ENCODE results near the gene TK2.
"Not testable (repeated sequence)": the region's sequence is repeated elsewhere in the genome, so short reads cannot be mapped to it uniquely, and the experiment has no call there.

The TK2 gene

DNA sequence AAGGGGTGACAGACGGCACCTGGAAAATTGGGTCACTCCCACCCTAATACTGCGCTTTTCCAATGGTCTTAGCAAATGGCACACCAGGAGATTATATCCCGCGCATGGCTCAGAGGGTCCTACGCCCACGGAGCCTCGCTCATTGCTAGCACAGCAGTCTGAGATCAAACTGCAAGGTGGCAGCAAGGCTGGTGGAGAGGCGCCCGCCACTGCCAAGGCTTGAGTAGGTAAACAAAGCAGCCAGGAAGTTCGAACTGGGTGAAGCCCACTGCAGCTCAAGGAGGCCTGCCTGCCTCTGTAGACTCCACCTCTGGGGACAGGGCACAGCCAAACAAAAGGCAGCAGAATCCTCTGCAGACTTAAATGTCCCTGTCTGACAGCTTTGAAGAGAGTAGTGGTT, 53.7 kb downstream of the TK2 start:
- H3F3A ChIP-seq (ENCODE audit: control insufficient read depth, insufficient read depth); H3K4me2 ChIP-seq (ENCODE audit: low read length); H3K79me2 ChIP-seq (ENCODE audit: control insufficient read depth, low read length); H3K27me3 ChIP-seq (ENCODE audit: control insufficient read depth, low read length); H3K9me2 ChIP-seq (replicated peaks; ENCODE audit: control insufficient read depth, low read length); H3K9me3 ChIP-seq (ENCODE audit: control insufficient read depth, insufficient read depth, low read length); H3K4me1 ChIP-seq (ENCODE audit: control insufficient read depth, low read length); H3K4me3 ChIP-seq (ENCODE audit: low read length); H4K20me1 ChIP-seq (ENCODE audit: control insufficient read depth, insufficient read depth, low read depth, low read length); H3K36me3 ChIP-seq (ENCODE audit: control insufficient read depth, low read length); H3K27ac ChIP-seq (ENCODE audit: low read depth, low read length): not testable (repeated sequence)

DNA sequence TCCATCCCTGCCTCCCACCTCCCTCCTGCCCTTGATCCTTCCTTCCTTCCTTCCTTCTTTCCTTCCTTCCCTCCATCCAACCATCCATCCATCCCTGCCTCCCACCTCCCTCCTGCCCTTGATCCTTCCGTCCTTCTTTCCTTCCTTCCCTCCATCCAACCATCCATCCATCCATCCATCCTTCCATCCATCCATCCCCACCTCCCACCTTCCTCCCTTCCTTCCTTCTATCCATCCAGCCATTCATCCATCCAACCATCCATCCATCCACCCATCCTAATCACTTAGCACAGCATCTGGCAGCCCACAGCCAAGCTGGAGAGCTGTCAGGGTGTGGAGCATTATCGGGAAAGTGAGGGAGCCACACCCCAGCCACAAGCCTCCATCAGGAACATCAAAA, 54.5 kb downstream of the TK2 start:
- Histone ChIP-seq H3K4me2 (ENCODE audit: low read length) (no peak overlapping the region), H3K79me2 (ENCODE audit: control insufficient read depth, low read length) (no peaks in the 10 kb centered on the region), H3K36me3 (ENCODE audit: control insufficient read depth, low read length) (no peaks in the 10 kb centered on the region), H3K4me1 (ENCODE audit: control insufficient read depth, low read length) (no peaks in the 10 kb centered on the region), H3K9me2 (replicated peaks; ENCODE audit: control insufficient read depth, low read length) (no peaks in the 10 kb centered on the region), H4K20me1 (ENCODE audit: control insufficient read depth, insufficient read depth, low read depth, low read length) (no peaks in the 10 kb centered on the region), H3K27ac (ENCODE audit: low read depth, low read length) (no peak overlapping the region), H3F3A (ENCODE audit: control insufficient read depth, insufficient read depth) (no peaks in the 10 kb centered on the region), H3K27me3 (ENCODE audit: control insufficient read depth, low read length) (0 out of 2 replicates have a peak, but pooled peaks cover 3% of the 10 kb centered on the region), H3K4me3 (ENCODE audit: low read length) (no peak overlapping the region), H3K9me3 (ENCODE audit: control insufficient read depth, insufficient read depth, low read length) (no peaks in the 10 kb centered on the region)
- TF ChIP-seq EZH2phosphoT487 (IDR thresholded peaks at IDR 0.05; ENCODE audit: borderline replicate concordance, low read length) = no peak
- TF ChIP-seq, protein P1, sequence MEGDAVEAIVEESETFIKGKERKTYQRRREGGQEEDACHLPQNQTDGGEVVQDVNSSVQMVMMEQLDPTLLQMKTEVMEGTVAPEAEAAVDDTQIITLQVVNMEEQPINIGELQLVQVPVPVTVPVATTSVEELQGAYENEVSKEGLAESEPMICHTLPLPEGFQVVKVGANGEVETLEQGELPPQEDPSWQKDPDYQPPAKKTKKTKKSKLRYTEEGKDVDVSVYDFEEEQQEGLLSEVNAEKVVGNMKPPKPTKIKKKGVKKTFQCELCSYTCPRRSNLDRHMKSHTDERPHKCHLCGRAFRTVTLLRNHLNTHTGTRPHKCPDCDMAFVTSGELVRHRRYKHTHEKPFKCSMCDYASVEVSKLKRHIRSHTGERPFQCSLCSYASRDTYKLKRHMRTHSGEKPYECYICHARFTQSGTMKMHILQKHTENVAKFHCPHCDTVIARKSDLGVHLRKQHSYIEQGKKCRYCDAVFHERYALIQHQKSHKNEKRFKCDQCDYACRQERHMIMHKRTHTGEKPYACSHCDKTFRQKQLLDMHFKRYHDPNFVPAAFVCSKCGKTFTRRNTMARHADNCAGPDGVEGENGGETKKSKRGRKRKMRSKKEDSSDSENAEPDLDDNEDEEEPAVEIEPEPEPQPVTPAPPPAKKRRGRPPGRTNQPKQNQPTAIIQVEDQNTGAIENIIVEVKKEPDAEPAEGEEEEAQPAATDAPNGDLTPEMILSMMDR (IDR thresholded peaks at IDR 0.05; ENCODE audit: low read depth, low read length, poor library complexity, severe bottlenecking) = no peak

DNA sequence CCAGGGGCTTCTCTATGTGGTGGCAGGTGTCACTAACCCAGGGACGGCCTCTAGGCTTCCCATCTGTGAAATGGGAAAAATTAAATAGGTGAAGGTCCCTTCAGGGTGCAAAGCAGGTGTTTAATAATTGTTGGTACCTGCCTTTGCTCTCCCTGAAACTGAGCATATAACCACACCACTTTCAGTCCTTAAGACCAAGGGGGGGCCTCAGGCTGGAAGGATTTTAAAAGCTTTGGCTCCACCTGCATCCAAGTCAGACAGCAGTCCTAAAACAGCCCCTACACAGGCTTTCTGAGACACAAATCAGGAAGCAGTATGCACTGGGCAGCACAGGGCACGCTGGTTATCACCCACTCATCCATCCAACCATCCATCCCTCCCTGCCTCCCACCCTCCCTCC, 55.0 kb downstream of the TK2 start:
- no peak overlapping the region for H3K27ac ChIP-seq (ENCODE audit: low read depth, low read length)
- no peaks in the 10 kb centered on the region for H3K36me3 ChIP-seq (ENCODE audit: control insufficient read depth, low read length)
- no peaks in the 10 kb centered on the region for H3K4me1 ChIP-seq (ENCODE audit: control insufficient read depth, low read length)
- H3K4me2 ChIP-seq (ENCODE audit: low read length) = no peak overlapping the region
- TF ChIP-seq, protein P1 (IDR thresholded peaks at IDR 0.05; ENCODE audit: low read depth, low read length, poor library complexity, severe bottlenecking) = no peak
- no peak for TF ChIP-seq EZH2phosphoT487 (IDR thresholded peaks at IDR 0.05; ENCODE audit: borderline replicate concordance, low read length)
- H3F3A ChIP-seq (ENCODE audit: control insufficient read depth, insufficient read depth) = no peaks in the 10 kb centered on the region
- H3K79me2 ChIP-seq (ENCODE audit: control insufficient read depth, low read length) = no peaks in the 10 kb centered on the region
- H3K27me3 ChIP-seq (ENCODE audit: control insufficient read depth, low read length) = 0 out of 2 replicates have a peak, but pooled peaks cover 3% of the 10 kb centered on the region
- H4K20me1 ChIP-seq (ENCODE audit: control insufficient read depth, insufficient read depth, low read depth, low read length) = no peaks in the 10 kb centered on the region
- no peaks in the 10 kb centered on the region for H3K9me2 ChIP-seq (replicated peaks; ENCODE audit: control insufficient read depth, low read length)
- H3K9me3 ChIP-seq (ENCODE audit: control insufficient read depth, insufficient read depth, low read length) = no peaks in the 10 kb centered on the region
- H3K4me3 ChIP-seq (ENCODE audit: low read length) = no peak overlapping the region

DNA sequence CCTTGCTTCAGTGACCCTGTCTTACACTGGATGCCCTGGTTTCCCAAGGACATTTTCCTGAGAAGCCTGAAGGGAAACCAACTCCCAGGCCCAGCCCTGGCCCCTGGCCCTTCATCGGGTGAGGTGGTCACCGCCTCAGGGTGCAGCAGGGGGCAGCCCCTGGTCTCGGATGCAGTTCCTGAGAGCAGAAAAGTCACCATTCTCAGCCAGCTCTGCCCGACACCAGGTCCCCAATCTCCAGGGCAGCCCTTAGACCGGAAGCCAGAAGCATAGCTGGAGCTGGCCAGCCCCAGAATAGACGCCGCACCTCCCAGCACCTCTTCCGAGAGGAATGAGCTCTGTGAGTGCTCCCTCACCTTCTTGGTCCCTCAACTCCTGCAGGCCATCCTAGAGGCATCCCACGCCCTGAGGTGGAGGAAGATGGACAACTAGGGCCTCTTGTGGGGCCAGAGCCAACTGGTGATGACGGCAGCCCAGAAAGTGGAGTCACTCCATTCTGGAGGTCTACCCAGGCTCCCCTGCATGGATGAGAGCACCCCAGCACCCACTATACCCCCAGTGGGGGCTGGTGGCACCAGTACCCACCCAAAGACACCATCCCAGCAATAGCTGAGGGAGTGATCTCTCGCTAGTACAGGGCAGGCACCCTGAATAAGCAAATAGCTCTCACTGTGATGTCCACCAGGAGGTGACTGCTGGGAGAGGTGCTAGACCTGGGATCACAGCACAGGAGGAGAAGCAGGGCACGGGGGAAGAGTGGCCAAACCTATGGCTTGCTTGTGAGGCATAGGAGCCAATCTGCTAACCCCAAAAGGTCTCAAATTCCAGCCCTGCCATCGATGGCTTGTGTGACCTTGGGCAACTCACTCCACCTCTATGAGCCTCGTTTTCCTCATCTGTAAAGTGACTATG, 56.2 kb downstream of the TK2 start:
- Histone ChIP-seq H3K27me3 (ENCODE audit: control insufficient read depth, low read length) (0 out of 2 replicates have a peak, but pooled peaks cover 3% of the 10 kb centered on the region), H3F3A (ENCODE audit: control insufficient read depth, insufficient read depth) (no peaks in the 10 kb centered on the region), H3K79me2 (ENCODE audit: control insufficient read depth, low read length) (no peaks in the 10 kb centered on the region), H3K36me3 (ENCODE audit: control insufficient read depth, low read length) (no peaks in the 10 kb centered on the region), H3K9me3 (ENCODE audit: control insufficient read depth, insufficient read depth, low read length) (no peaks in the 10 kb centered on the region), H4K20me1 (ENCODE audit: control insufficient read depth, insufficient read depth, low read depth, low read length) (no peaks in the 10 kb centered on the region), H3K4me3 (ENCODE audit: low read length) (no peak overlapping the region), H3K27ac (ENCODE audit: low read depth, low read length) (no peak overlapping the region), H3K4me2 (ENCODE audit: low read length) (no peak overlapping the region), H3K9me2 (replicated peaks; ENCODE audit: control insufficient read depth, low read length) (no peaks in the 10 kb centered on the region), H3K4me1 (ENCODE audit: control insufficient read depth, low read length) (no peaks in the 10 kb centered on the region)
- no peak for TF ChIP-seq EZH2phosphoT487 (IDR thresholded peaks at IDR 0.05; ENCODE audit: borderline replicate concordance, low read length)
- TF ChIP-seq, protein P1 (IDR thresholded peaks at IDR 0.05; ENCODE audit: low read depth, low read length, poor library complexity, severe bottlenecking) = no peak

Data from DOHH2 (cell line).